PC-3 (cell line): Measurements from ENCODE around the gene TBC1D3. TPM values are rescaled to one million over a fixed set of nuclear protein-coding genes. Genes with fewer than 3 reads are reported as not detected.

ENCODE experiments used
- total RNA-seq: library from RNA; depleted of rRNA; stranded (reverse); fragments of >200 nt; gene quantifications from 2 replicates; pipeline ENCODE4 v1.2.3, GENCODE V29; 2014; rRNA removed

The TBC1D3 gene
- total RNA-seq, 1 experiment from 2014 or later = not detected

Other genes with a start within 250 kb of the TBC1D3 start
- gene TBC1D3L, start 203.5 kb downstream of the TBC1D3 start, total RNA-seq = 4.8 and 5.4 TPM in 2 replicates
- gene TBC1D3D, start 188.6 kb downstream of the TBC1D3 start, total RNA-seq = not detected in 2 replicates
- not detected in 2 replicates for gene TBC1D3C, start 123.9 kb downstream of the TBC1D3 start, total RNA-seq
- gene TBC1D3E, start 64.6 kb downstream of the TBC1D3 start, total RNA-seq = not detected in 2 replicates
- 31.4 and 34.3 TPM in 2 replicates for gene MRPL45, start 104.6 kb upstream of the TBC1D3 start, total RNA-seq
- gene GPR179, start 151.4 kb upstream of the TBC1D3 start, total RNA-seq = not detected in 2 replicates
- 7.4 and 9.8 TPM in 2 replicates for gene SOCS7, start 159.3 kb upstream of the TBC1D3 start, total RNA-seq
- gene ARHGAP23, start 235.9 kb upstream of the TBC1D3 start, total RNA-seq = 9.0 and 10.6 TPM in 2 replicates